ENCODE results near the gene S100A4. TPM values are rescaled to one million over a fixed set of nuclear protein-coding genes. Genes with fewer than 3 reads are reported as not detected.
A peak's percentile ranks its signal among the peaks of the same experiment; 100 is the strongest.

Gene S100A4
- total RNA-seq, 1 donor from 2014 or later, result 337 TPM

DNA sequence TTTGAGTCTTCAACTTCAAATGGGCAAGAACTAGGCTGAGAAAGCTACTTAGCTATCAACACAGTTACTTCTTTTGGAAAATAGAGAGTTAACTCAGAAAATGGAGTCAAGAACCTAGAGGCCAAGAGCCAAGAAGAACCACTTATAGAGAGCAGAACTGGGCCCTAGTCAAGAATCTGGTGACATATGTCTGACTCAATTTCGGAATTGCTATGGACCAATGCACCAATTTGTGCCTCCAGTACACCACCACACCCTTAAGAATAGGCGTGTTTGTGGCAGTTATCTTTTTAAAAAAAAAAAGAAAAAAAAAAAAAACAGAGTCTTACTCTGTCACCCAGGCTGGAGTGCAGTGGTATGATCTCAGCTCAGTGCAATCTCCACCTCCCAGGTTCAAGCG, 12.3 kb upstream of the S100A4 start:
- H3K4me1 Mint-ChIP-seq (ENCODE audit: unreplicated experiment), result peaks cover 14% of the 10 kb centered on the region
- no peaks in the 10 kb centered on the region for H3K36me3 Mint-ChIP-seq (ENCODE audit: unreplicated experiment)
- H3K27me3 Mint-ChIP-seq (ENCODE audit: unreplicated experiment), result no peaks in the 10 kb centered on the region
- no peak for TF ChIP-seq CTCF (IDR thresholded peaks at IDR 0.05)
- no peak overlapping the region for H3K4me3 Mint-ChIP-seq (ENCODE audit: unreplicated experiment)
- DNase-seq (ENCODE audit: extremely low spot score, unreplicated experiment), result no peak
- no peaks in the 10 kb centered on the region for H3K9me3 Mint-ChIP-seq (ENCODE audit: unreplicated experiment)
- no peak overlapping the region for H3K27ac Mint-ChIP-seq (ENCODE audit: unreplicated experiment)

DNA sequence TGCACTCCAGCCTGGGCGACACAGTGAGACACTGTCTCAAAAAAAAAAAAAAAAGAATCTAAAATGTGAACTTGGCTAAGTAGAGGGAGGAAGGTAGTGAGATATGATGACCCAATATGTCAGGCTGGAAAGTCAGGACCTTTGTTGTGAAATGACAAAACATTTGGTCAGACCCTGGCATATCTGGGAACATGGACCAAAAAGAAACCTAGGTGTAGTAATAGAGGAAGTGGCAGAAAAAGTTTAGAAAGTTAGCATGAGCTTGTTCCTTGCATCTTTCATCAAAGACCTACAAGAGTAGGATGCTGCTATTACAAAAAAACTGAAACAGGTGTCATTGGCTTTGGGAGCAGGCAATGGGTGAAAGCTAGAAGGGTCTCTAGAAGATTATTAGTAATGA, 10.7 kb upstream of the S100A4 start:
- no peak for TF ChIP-seq CTCF (IDR thresholded peaks at IDR 0.05)
- Mint-ChIP-seq H3K9me3 (ENCODE audit: unreplicated experiment) (no peaks in the 10 kb centered on the region), H3K36me3 (ENCODE audit: unreplicated experiment) (no peaks in the 10 kb centered on the region), H3K4me3 (ENCODE audit: unreplicated experiment) (no peak overlapping the region), H3K4me1 (ENCODE audit: unreplicated experiment) (peaks cover 18% of the 10 kb centered on the region), H3K27ac (ENCODE audit: unreplicated experiment) (no peak overlapping the region), H3K27me3 (ENCODE audit: unreplicated experiment) (no peaks in the 10 kb centered on the region)
- no peak for DNase-seq (ENCODE audit: extremely low spot score, unreplicated experiment)

DNA sequence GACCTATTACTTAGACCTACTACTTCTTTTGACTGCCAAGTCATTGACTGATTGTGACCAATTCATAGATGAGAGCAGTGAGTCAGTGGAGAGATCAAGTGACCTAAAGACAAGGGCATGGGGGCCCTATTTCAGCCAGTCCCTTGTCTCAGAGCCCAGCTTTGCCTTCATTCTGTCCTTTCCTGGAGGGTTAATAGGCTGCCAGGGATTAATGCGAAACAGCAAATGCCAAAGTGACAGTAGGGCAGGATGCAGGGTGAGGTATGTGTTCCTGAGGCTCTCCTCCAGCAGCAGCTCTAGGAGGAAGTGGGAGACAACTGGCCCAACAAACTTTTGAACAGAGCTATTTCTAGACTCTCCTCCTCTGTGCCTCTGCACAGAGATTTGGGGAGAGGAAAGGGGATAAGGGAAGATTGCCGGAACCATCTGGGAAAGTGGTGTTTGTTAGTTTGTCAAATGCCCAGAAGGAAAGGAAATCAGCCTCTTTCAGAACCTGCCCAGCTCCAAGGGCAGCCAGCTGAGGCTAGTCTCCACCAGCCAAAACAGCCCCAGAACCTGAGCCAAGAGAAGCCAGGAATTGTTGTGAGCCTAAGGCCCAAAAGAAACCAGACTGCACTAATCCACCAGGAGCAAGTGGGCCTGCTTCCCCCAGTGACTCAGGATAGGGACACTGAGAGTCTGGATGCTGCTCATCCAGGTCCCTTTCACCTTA, 8.4 kb upstream of the S100A4 start:
- Mint-ChIP-seq H3K4me1 (ENCODE audit: unreplicated experiment) (peaks cover 36% of the 10 kb centered on the region), H3K27ac (ENCODE audit: unreplicated experiment) (peak overlapping the region; percentile 70), H3K36me3 (ENCODE audit: unreplicated experiment) (no peaks in the 10 kb centered on the region), H3K27me3 (ENCODE audit: unreplicated experiment) (no peaks in the 10 kb centered on the region), H3K4me3 (ENCODE audit: unreplicated experiment) (no peak overlapping the region), H3K9me3 (ENCODE audit: unreplicated experiment) (no peaks in the 10 kb centered on the region)
- TF ChIP-seq CTCF (IDR thresholded peaks at IDR 0.05), result no peak
- no peak for DNase-seq (ENCODE audit: extremely low spot score, unreplicated experiment)

- H3K9me3 Mint-ChIP-seq (ENCODE audit: unreplicated experiment), result no peaks in the 10 kb centered on the region
- H3K4me3 Mint-ChIP-seq (ENCODE audit: unreplicated experiment), result no peak overlapping the region
- H3K36me3 Mint-ChIP-seq (ENCODE audit: unreplicated experiment), result no peaks in the 10 kb centered on the region
- no peaks in the 10 kb centered on the region for H3K27me3 Mint-ChIP-seq (ENCODE audit: unreplicated experiment)
- DNase-seq (ENCODE audit: extremely low spot score, unreplicated experiment), result no peak
- H3K27ac Mint-ChIP-seq (ENCODE audit: unreplicated experiment), result peak overlapping the region; percentile 70
- TF ChIP-seq CTCF (IDR thresholded peaks at IDR 0.05), result no peak
- peaks cover 45% of the 10 kb centered on the region for H3K4me1 Mint-ChIP-seq (ENCODE audit: unreplicated experiment)
Measured at GRCh38 chr1:153553096-153553495, 7.5 kb upstream of the S100A4 start.

DNA sequence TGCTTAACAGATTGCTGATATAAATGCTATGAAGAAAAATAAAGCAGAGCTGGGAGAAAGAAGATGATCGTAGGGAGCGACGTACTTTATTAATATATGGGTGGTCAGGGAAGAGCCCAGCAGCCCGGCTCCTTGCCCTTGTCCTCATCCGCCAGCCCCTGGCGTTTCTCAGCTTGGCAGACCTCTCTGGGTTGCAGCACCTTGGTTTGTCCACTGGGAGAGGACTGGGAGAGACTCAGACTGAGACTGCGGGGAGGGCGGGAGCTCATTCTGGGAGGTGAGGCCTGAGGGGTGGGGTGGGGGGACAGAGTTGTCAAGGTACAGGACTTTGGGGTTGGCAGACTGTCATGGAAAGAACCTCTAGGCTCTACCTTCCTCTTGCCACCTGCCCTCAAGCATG, 6.7 kb upstream of the S100A4 start:
- TF ChIP-seq CTCF (IDR thresholded peaks at IDR 0.05), result no peak
- H3K4me3 Mint-ChIP-seq (ENCODE audit: unreplicated experiment), result no peak overlapping the region
- peaks cover 53% of the 10 kb centered on the region for H3K4me1 Mint-ChIP-seq (ENCODE audit: unreplicated experiment)
- no peaks in the 10 kb centered on the region for H3K27me3 Mint-ChIP-seq (ENCODE audit: unreplicated experiment)
- H3K36me3 Mint-ChIP-seq (ENCODE audit: unreplicated experiment), result no peaks in the 10 kb centered on the region
- DNase-seq (ENCODE audit: extremely low spot score, unreplicated experiment), result no peak
- no peaks in the 10 kb centered on the region for H3K9me3 Mint-ChIP-seq (ENCODE audit: unreplicated experiment)
- no peak overlapping the region for H3K27ac Mint-ChIP-seq (ENCODE audit: unreplicated experiment)
